HepG2 (cell line): ENCODE results near the gene LYPD3. TPM values are rescaled to one million over a fixed set of nuclear protein-coding genes. Genes with fewer than 3 reads are reported as not detected.

Experiments used
- ATAC-seq: fragments of 200-7000 bp; cut with Tn5 transposase; 3 replicates; pipeline ENCODE4 v1.9.1; 2020; ENCODE audit warnings: mild to moderate bottlenecking, moderate library complexity
- BruUV-seq: library from RNA; stranded (reverse); fragments of 400-500 nt; replicated peaks from 2 replicates; lab custom pipeline; 2021; lab: Mats Ljungman, UMichigan
- CTCF ChIA-PET: fragments of 300-600 bp; formaldehyde crosslinking; extraction: SDS; loops from one replicate; lab custom pipeline; 2021; ENCODE audit warnings: low total read pairs, inconsistent platforms, low intra/inter-chr PET ratio; lab: Yijun Ruan, JAX
- POLR2A ChIA-PET: fragments of 350-600 bp; sonication (Branson Sonifier 250); formaldehyde crosslinking; loops from one replicate; lab custom pipeline; 2020; ENCODE audit warnings: antibody characterized with exemption, inconsistent platforms; lab: Yijun Ruan, JAX
- DNase-seq: peaks from one replicate; pipeline ENCODE4 v3.0.0-alpha.2; 2015; ENCODE audit warnings: low spot score
- FAIRE-seq: peaks from 3 replicates; lab custom pipeline; 2011; peaks lifted over from hg19 to GRCh38; lab: Jason Lieb, UNC
- H2AFZ ChIP-seq: one replicate; pipeline ENCODE4 v1.6.1; 2011; ENCODE audit warnings: low read length, inconsistent platforms
- H3K27ac ChIP-seq: fragments of 300-600 bp; 3 replicates; pipeline ENCODE4 v1.8.0; 2011; ENCODE audit warnings: mixed run types, mild to moderate bottlenecking, mixed read lengths, low read length, inconsistent platforms; ENCODE audit not compliant: insufficient read depth; ENCODE audit errors: extremely low read length
- H3K27me3 ChIP-seq, 2 experiments: fragments of 200-600 bp in 1 of 2; 2 replicates in 1 of 2; 3 replicates in 1 of 2; pipeline versions ENCODE4 v1.6.0 to v1.8.0; 2011; ENCODE audit warnings: low read length in 2 of 2, mild to moderate bottlenecking in 2 of 2, moderate library complexity in 2 of 2, inconsistent platforms in 1 of 2; ENCODE audit not compliant: insufficient read depth in 2 of 2, control insufficient read depth in 1 of 2
- H3K36me3 ChIP-seq, 2 experiments: fragments of 200-600 bp in 1 of 2; replicated peaks in 1 of 2; 2 replicates in 1 of 2; 3 replicates in 1 of 2; pipeline versions ENCODE4 v1.5.1 to v1.8.0; 2011; ENCODE audit warnings: low read length in 2 of 2, inconsistent platforms in 1 of 2; ENCODE audit not compliant: insufficient read depth in 2 of 2, control insufficient read depth in 1 of 2
- H3K4me1 ChIP-seq: 2 replicates; pipeline ENCODE4 v1.5.1; 2012; ENCODE audit warnings: low read length, inconsistent platforms; ENCODE audit not compliant: insufficient read depth
- H3K4me2 ChIP-seq: 2 replicates; pipeline ENCODE4 v1.6.0; 2011; ENCODE audit warnings: low read depth, low read length, inconsistent platforms
- H3K4me3 ChIP-seq, 3 experiments: fragments of 200-600 bp in 1 of 3; sonication (generic), shearing (Covaris generic) in 1 of 3; replicated peaks in 1 of 3; 2 replicates each; pipeline ENCODE4 v1.5.1; 2011 to 2016; ENCODE audit warnings: low read length in 3 of 3, inconsistent platforms in 2 of 3, low read depth in 2 of 3, mild to moderate bottlenecking in 2 of 3, control low read depth in 1 of 3, mixed read lengths in 1 of 3; ENCODE audit not compliant: insufficient read depth in 1 of 3
- H3K79me2 ChIP-seq: one replicate; pipeline ENCODE4 v1.6.1; 2011; ENCODE audit warnings: low read length, inconsistent platforms; ENCODE audit not compliant: insufficient read depth
- H3K9ac ChIP-seq: 2 replicates; pipeline ENCODE4 v1.6.0; 2011; ENCODE audit warnings: mild to moderate bottlenecking, low read depth, low read length, inconsistent platforms; ENCODE audit not compliant: insufficient read depth
- H3K9me3 ChIP-seq: 2 replicates; pipeline ENCODE4 v1.5.1; 2012; ENCODE audit warnings: mild to moderate bottlenecking, low read length
- H4K20me1 ChIP-seq: 2 replicates; pipeline ENCODE4 v1.6.0; 2011; ENCODE audit warnings: inconsistent platforms, mild to moderate bottlenecking, low read length, moderate library complexity; ENCODE audit not compliant: insufficient read depth
- AHR ChIP-seq: IDR thresholded peaks from 2 replicates; pipeline ENCODE4 v1.6.1; 2018; ENCODE audit warnings: missing genetic modification reagents, missing compliant biosample characterization
- ATF2 ChIP-seq: sonication (generic); formaldehyde crosslinking; IDR thresholded peaks from 2 replicates; pipeline ENCODE4 v1.4.0; 2020; ENCODE audit warnings: missing genetic modification reagents
- BRCA1 ChIP-seq: sonication (generic); formaldehyde crosslinking; IDR thresholded peaks from 2 replicates; pipeline ENCODE4 v1.4.0; 2020; ENCODE audit warnings: missing genetic modification reagents
- CREB3 ChIP-seq: sonication (generic); formaldehyde crosslinking; IDR thresholded peaks from 2 replicates; pipeline ENCODE4 v1.5.0; 2020; ENCODE audit warnings: missing genetic modification reagents
- HIVEP1 ChIP-seq: sonication (generic); formaldehyde crosslinking; IDR thresholded peaks from 2 replicates; pipeline ENCODE4 v1.4.0; 2020; ENCODE audit warnings: mild to moderate bottlenecking, missing genetic modification reagents
- HMGXB4 ChIP-seq, 2 experiments: sonication (generic) in 1 of 2; formaldehyde crosslinking in 1 of 2; IDR thresholded peaks; 2 replicates each; pipeline versions ENCODE4 v1.4.0 to v1.6.1; 2018 to 2020; ENCODE audit warnings: missing genetic modification reagents in 2 of 2, borderline replicate concordance in 1 of 2, low read depth in 1 of 2, mild to moderate bottlenecking in 1 of 2, missing biosample characterization in 1 of 2
- HNRNPH1 ChIP-seq: fragments of 200-400 bp; formaldehyde crosslinking; optimal IDR thresholded peaks from 2 replicates; pipeline ENCODE3; 2017; ENCODE audit warnings: mild to moderate bottlenecking, low read depth, low read length
- IKZF1 ChIP-seq: fragments of 450-650 bp; IDR thresholded peaks from 2 replicates; pipeline ENCODE4 v1.7.1; 2016
- IRF9 ChIP-seq: sonication (generic); formaldehyde crosslinking; IDR thresholded peaks from 2 replicates; pipeline ENCODE4 v1.8.0; 2022; ENCODE audit warnings: missing genetic modification reagents, mild to moderate bottlenecking, borderline replicate concordance
- KDM1A ChIP-seq: IDR thresholded peaks from 2 replicates; pipeline ENCODE4 v1.6.1; 2016; ENCODE audit warnings: missing compliant biosample characterization
- MNT ChIP-seq: fragments of 450-650 bp; IDR thresholded peaks from 2 replicates; pipeline ENCODE4 v1.6.1; 2016
- SRSF9 ChIP-seq: fragments of 200-400 bp; formaldehyde crosslinking; IDR thresholded peaks from 2 replicates; pipeline ENCODE4 v1.6.1; 2018; ENCODE audit warnings: borderline replicate concordance, mild to moderate bottlenecking, low read depth, low read length; ENCODE audit not compliant: insufficient read depth, poor library complexity, severe bottlenecking
- TRIM24 ChIP-seq: sonication (generic); formaldehyde crosslinking; IDR thresholded peaks from 2 replicates; pipeline ENCODE4 v1.8.0; 2022; ENCODE audit warnings: mild to moderate bottlenecking, missing genetic modification reagents
- YY1 ChIP-seq: IDR thresholded peaks from 2 replicates; pipeline ENCODE4 v1.6.1; 2011; ENCODE audit warnings: low read length, low read depth, moderate library complexity, mild to moderate bottlenecking; ENCODE audit not compliant: insufficient read depth, insufficient replicate concordance
- ZKSCAN1 ChIP-seq: fragments of 150-350 bp; IDR thresholded peaks from 2 replicates; pipeline ENCODE4 v1.6.1; 2014; ENCODE audit warnings: low read length
- ZNF7 ChIP-seq: IDR thresholded peaks from 2 replicates; pipeline ENCODE4 v1.6.1; 2016; ENCODE audit warnings: missing biosample characterization, missing genetic modification reagents
- ZNF883 ChIP-seq: sonication (generic); formaldehyde crosslinking; IDR thresholded peaks from 2 replicates; pipeline ENCODE4 v1.5.1; 2020; ENCODE audit warnings: mild to moderate bottlenecking, missing genetic modification reagents; ENCODE audit errors: not compliant biosample characterization
- ZSCAN22 ChIP-seq: sonication (generic); formaldehyde crosslinking; IDR thresholded peaks from 2 replicates; pipeline ENCODE4 v1.4.0; 2020; ENCODE audit warnings: mild to moderate bottlenecking, missing genetic modification reagents
- WGBS: methylation state at CpG from one replicate; pipeline ENCODE4 v1.1.6; 2017; ENCODE audit warnings: low lambda C conversion rate; 5-methylcytosine and 5-hydroxymethylcytosine counted together
- in situ Hi-C: cut with HindIII; loops from 2 replicates; pipeline ENCODE4 v1.10.0; 2017; ENCODE audit warnings: low pct_unique_long_range_greater_than_20kb; ENCODE audit not compliant: extremely low pct_ligation_motif_present
- intact Hi-C: fragments of 100-400 bp; cut with micrococcal nuclease; formaldehyde crosslinking; loops from one replicate; pipeline ENCODE4 v1.10.0; 2022; ENCODE audit not compliant: unreplicated experiment
- polyA plus RNA-seq, 8 experiments: library from polyadenylated mRNA; depleted of rRNA in 3 of 8; stranded (reverse) in 7 of 8; unstranded in 1 of 8; fragments of >200 nt; fragmentation: Illumina TruSeq in 4 of 8; extraction: Trizol in 4 of 8; gene quantifications; 2 replicates each; pipeline versions ENCODE4 v1.2.1 to v1.2.3, GENCODE V29; 2011 to 2016; ENCODE audit warnings: low read depth in 4 of 8, missing spikeins in 1 of 8, mixed read lengths in 1 of 8; ENCODE audit not compliant: insufficient read depth in 1 of 8
- total RNA-seq, 5 experiments: library from RNA; depleted of rRNA; stranded (reverse); fragments of >200 nt; fragmentation: Illumina TruSeq; extraction: Trizol; gene quantifications; 2 replicates each; pipeline ENCODE4 v1.2.3, GENCODE V29; 2016; ENCODE audit warnings: low read depth in 1 of 5

Gene LYPD3
- total and polyA plus RNA-seq, 2 of the 13 experiments (the other 11 are each of a cell fraction or from before 2014, with no cell fraction given), result 0.51 to 1.5 TPM

- Histone ChIP-seq H4K20me1 (no peaks in the 10 kb centered on the region), H3K36me3 (no peaks in the 10 kb centered on the region), H3K4me2 (no peak within 1 kb of the TSS), H3K9me3 (no peaks in the 10 kb centered on the region), H3K27me3 (0 out of 5 replicates have a peak, but pooled peaks cover 0 to 5% of the 10 kb centered on the region in 2 experiments), H3K9ac (no peak within 1 kb of the TSS), H3K4me3 (no peak within 1 kb of the TSS), H3K4me1 (peaks cover 10% of the 10 kb centered on the region), H2AFZ (no peak within 1 kb of the TSS), H3K27ac (no peak within 1 kb of the TSS), H3K79me2 (no peaks in the 10 kb centered on the region)
- DNase-seq (no peak), ATAC-seq (no peak), FAIRE-seq (no peak)
- POLR2A ChIA-PET, result no interaction called here
- no TSS peak for BruUV-seq
- WGBS, result 67% methylated on average over 18 of the region's 21 CpGs
- intact Hi-C loops (no loop called here), in situ Hi-C loops (no loop called here)
- no peak for TF ChIP-seq AHR (CRISPR knock-in tag)
- no peak for TF ChIP-seq MNT
- TF ChIP-seq BRCA1, result no peak
- TF ChIP-seq YY1, result no peak
- TF ChIP-seq HMGXB4 (CRISPR knock-in tag; IDR thresholded peaks at IDR 0.05; ENCODE audit: borderline replicate concordance in 1 of 2, low read depth in 1 of 2), result no peak
- no peak for TF ChIP-seq TRIM24
- TF ChIP-seq HNRNPH1, result no peak
- no peak for TF ChIP-seq ZNF883 (CRISPR knock-in tag)
- TF ChIP-seq ZSCAN22 (CRISPR knock-in tag), result no peak
- no peak for TF ChIP-seq IKZF1
- TF ChIP-seq ZNF7 (CRISPR knock-in tag), result no peak
- TF ChIP-seq ZKSCAN1, result no peak
- no peak for TF ChIP-seq HIVEP1 (CRISPR knock-in tag)
- TF ChIP-seq KDM1A (CRISPR knock-in tag), result no peak
- TF ChIP-seq SRSF9, result no peak
- no peak for TF ChIP-seq ATF2
- no peak for TF ChIP-seq IRF9
- TF ChIP-seq CREB3 (CRISPR knock-in tag), result no peak
- CTCF ChIA-PET, result no interaction called here
Measured at GRCh38 chr19:43414554-43414953, 50.9 kb downstream of the LYPD3 start, which contains the start of gene TEX101. TEX101 (plus strand) TSS chr19:43414890; CDS start chr19:43415920, 1,030 bp downstream.
